ENCODE measurements around the gene APBB1IP. TPM values are rescaled to one million over a fixed set of nuclear protein-coding genes. Genes with fewer than 3 reads are reported as not detected.

The APBB1IP gene
- total RNA-seq, 1 experiment from 2014 or later, result not detected

DNA sequence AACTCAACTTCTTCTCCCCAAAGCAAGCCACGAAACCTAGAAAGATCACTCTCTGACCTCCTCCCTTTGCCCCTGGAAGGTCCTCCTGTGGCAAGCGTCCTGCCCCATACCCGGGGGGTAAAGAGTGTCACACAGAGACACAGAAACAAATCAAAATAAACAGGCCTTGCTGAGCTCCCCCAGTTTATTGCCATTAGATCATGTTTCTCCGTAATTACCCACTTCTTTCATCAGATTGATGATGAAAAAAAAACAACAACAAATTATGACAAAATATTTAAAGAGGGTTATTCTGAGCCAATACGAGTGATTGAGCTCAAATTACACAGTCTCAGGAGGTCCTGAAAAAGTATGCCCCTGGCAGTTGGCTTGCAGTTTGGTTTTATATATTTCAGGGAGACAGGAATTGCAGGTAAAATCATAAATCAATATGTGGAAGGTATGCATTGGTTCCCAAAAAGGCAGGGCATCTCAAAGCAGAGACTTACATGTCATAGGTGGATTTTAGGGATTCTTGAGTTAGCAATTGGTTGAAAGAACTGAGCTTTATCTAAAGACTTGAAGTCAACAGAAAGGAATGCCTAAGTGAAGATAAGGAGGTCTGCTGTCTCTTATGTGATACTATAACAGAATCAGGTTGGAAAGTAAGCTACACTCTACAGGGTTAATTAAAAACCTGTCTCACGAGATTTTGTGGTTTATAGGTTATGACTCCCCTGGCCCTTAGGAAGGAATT, 86.2 kb downstream of the APBB1IP start:
- ATAC-seq (no peak), DNase-seq (no peak)
- H2AFZ ChIP-seq (ENCODE audit: low read length), result no peak overlapping the region
- ChIA-PET POLR2A (ENCODE audit: unreplicated experiment) (no interaction called here), CTCF (no interaction called here)
- no peaks in the 10 kb centered on the region for H3K4me1 ChIP-seq (ENCODE audit: insufficient read depth, low read length)
- H3K36me3 ChIP-seq (ENCODE audit: low read depth, low read length), result no peaks in the 10 kb centered on the region
- intact Hi-C loops (cut with micrococcal nuclease), result no loop called here
- H3K27me3 ChIP-seq (ENCODE audit: low read length), result peaks cover 21% of the 10 kb centered on the region
- no peaks in the 10 kb centered on the region for H3F3A ChIP-seq (ENCODE audit: low read length, unreplicated experiment)
- no peak overlapping the region for H3K9ac ChIP-seq (ENCODE audit: low read length)
- H3K9me2 ChIP-seq (replicated peaks; ENCODE audit: low read length), result no peaks in the 10 kb centered on the region
- H4K20me1 ChIP-seq (ENCODE audit: low read length), result no peaks in the 10 kb centered on the region
- H3K27ac ChIP-seq (ENCODE audit: low read length), result no peak overlapping the region
- H3K9me3 ChIP-seq (ENCODE audit: low read length), result no peaks in the 10 kb centered on the region
- H3K79me2 ChIP-seq (ENCODE audit: low read length), result no peaks in the 10 kb centered on the region
- BruUV-seq (replicated peaks), result no TSS peak
- no peak overlapping the region for H3K4me2 ChIP-seq (ENCODE audit: low read length)
- TF ChIP-seq, protein P1, sequence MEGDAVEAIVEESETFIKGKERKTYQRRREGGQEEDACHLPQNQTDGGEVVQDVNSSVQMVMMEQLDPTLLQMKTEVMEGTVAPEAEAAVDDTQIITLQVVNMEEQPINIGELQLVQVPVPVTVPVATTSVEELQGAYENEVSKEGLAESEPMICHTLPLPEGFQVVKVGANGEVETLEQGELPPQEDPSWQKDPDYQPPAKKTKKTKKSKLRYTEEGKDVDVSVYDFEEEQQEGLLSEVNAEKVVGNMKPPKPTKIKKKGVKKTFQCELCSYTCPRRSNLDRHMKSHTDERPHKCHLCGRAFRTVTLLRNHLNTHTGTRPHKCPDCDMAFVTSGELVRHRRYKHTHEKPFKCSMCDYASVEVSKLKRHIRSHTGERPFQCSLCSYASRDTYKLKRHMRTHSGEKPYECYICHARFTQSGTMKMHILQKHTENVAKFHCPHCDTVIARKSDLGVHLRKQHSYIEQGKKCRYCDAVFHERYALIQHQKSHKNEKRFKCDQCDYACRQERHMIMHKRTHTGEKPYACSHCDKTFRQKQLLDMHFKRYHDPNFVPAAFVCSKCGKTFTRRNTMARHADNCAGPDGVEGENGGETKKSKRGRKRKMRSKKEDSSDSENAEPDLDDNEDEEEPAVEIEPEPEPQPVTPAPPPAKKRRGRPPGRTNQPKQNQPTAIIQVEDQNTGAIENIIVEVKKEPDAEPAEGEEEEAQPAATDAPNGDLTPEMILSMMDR (conservative IDR thresholded peaks at IDR 0.05; ENCODE audit: low read depth, low read length), result no peak
- TF ChIP-seq EZH2 (IDR thresholded peaks at IDR 0.05; ENCODE audit: low read length, unreplicated experiment) (no peak), EZH2phosphoT487 (IDR thresholded peaks at IDR 0.05; ENCODE audit: borderline replicate concordance, low read length) (no peak)
- no peak overlapping the region for H3K4me3 ChIP-seq (ENCODE audit: low read length)

DNA sequence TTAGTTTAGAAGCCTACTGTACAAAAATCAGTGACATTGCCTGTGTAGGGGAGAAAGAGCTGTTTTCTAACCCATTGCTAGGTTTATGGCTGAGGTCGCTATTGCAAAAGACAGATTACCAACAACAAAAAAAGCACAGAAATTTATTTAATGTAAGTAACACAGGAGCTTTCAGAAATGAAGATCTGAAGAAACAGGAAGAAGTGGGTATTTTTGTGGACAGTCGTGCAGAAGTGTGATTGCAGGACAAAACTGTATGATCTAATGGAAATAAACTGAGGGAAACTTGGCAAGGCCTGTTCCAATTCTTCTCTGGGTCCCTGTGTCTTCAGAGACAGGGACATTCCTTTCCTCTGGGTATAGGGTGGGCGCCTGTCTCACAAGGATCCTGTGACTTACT, 87.4 kb downstream of the APBB1IP start:
- H3K9ac ChIP-seq (ENCODE audit: low read length), result no peak overlapping the region
- H3K79me2 ChIP-seq (ENCODE audit: low read length), result no peaks in the 10 kb centered on the region
- ChIA-PET CTCF (no interaction called here), POLR2A (ENCODE audit: unreplicated experiment) (no interaction called here)
- no peaks in the 10 kb centered on the region for H3K4me1 ChIP-seq (ENCODE audit: insufficient read depth, low read length)
- H2AFZ ChIP-seq (ENCODE audit: low read length), result no peak overlapping the region
- BruUV-seq (replicated peaks), result no TSS peak
- H3F3A ChIP-seq (ENCODE audit: low read length, unreplicated experiment), result no peaks in the 10 kb centered on the region
- intact Hi-C loops (cut with micrococcal nuclease), result no loop called here
- H3K36me3 ChIP-seq (ENCODE audit: low read depth, low read length), result no peaks in the 10 kb centered on the region
- no peaks in the 10 kb centered on the region for H3K9me2 ChIP-seq (replicated peaks; ENCODE audit: low read length)
- no peak for ATAC-seq
- TF ChIP-seq, protein P1 (conservative IDR thresholded peaks at IDR 0.05; ENCODE audit: low read depth, low read length), result no peak
- TF ChIP-seq EZH2 (IDR thresholded peaks at IDR 0.05; ENCODE audit: low read length, unreplicated experiment), result no peak
- no peak for TF ChIP-seq EZH2phosphoT487 (IDR thresholded peaks at IDR 0.05; ENCODE audit: borderline replicate concordance, low read length)
- H4K20me1 ChIP-seq (ENCODE audit: low read length), result no peaks in the 10 kb centered on the region
- peaks cover 31% of the 10 kb centered on the region for H3K27me3 ChIP-seq (ENCODE audit: low read length)
- H3K9me3 ChIP-seq (ENCODE audit: low read length), result no peaks in the 10 kb centered on the region
- H3K4me2 ChIP-seq (ENCODE audit: low read length), result no peak overlapping the region
- no peak overlapping the region for H3K27ac ChIP-seq (ENCODE audit: low read length)
- DNase-seq, result no peak
- no peak overlapping the region for H3K4me3 ChIP-seq (ENCODE audit: low read length)

DNA sequence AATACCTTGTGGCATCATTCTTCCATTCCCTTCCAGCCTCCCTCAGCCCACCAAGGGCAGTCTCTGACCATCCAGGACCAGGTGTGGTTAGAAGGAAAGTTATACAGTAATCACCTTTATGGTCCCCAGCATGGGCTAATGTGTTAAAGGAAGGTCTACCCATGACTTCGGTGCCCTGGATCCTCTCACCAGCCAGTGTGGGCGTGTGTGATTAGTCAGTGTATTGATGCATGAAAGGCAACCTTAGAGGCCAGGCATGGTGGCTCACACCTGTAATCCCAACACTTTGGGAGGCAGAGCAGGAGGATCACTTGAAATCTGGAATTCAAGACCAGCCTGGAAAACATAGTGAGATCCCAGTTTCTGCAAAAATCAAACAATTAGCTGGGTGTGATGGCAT, 88.9 kb downstream of the APBB1IP start:
- Histone ChIP-seq H3F3A (ENCODE audit: low read length, unreplicated experiment) (no peaks in the 10 kb centered on the region), H3K9ac (ENCODE audit: low read length) (no peak overlapping the region), H3K4me1 (ENCODE audit: insufficient read depth, low read length) (no peaks in the 10 kb centered on the region), H3K9me3 (ENCODE audit: low read length) (no peaks in the 10 kb centered on the region), H3K27me3 (ENCODE audit: low read length) (peaks cover 36% of the 10 kb centered on the region), H3K36me3 (ENCODE audit: low read depth, low read length) (no peaks in the 10 kb centered on the region), H3K27ac (ENCODE audit: low read length) (no peak overlapping the region), H3K9me2 (replicated peaks; ENCODE audit: low read length) (no peaks in the 10 kb centered on the region), H4K20me1 (ENCODE audit: low read length) (no peaks in the 10 kb centered on the region), H3K4me3 (ENCODE audit: low read length) (no peak overlapping the region), H3K79me2 (ENCODE audit: low read length) (no peaks in the 10 kb centered on the region), H3K4me2 (ENCODE audit: low read length) (no peak overlapping the region), H2AFZ (ENCODE audit: low read length) (no peak overlapping the region)
- CTCF ChIA-PET, result no interaction called here
- TF ChIP-seq EZH2phosphoT487 (IDR thresholded peaks at IDR 0.05; ENCODE audit: borderline replicate concordance, low read length), result no peak
- no peak for TF ChIP-seq EZH2 (IDR thresholded peaks at IDR 0.05; ENCODE audit: low read length, unreplicated experiment)
- TF ChIP-seq, protein P1 (conservative IDR thresholded peaks at IDR 0.05; ENCODE audit: low read depth, low read length), result no peak
- ATAC-seq (no peak), DNase-seq (no peak)
- POLR2A ChIA-PET (ENCODE audit: unreplicated experiment), result no interaction called here
- intact Hi-C loops (cut with micrococcal nuclease), result no loop called here
- BruUV-seq (replicated peaks), result no TSS peak

All from PC-3 (cell line).